Hepatocyte (in vitro differentiated cells): Measurements from ENCODE around the gene SPATS1. TPM values are rescaled to one million over a fixed set of nuclear protein-coding genes. Genes with fewer than 3 reads are reported as not detected.

Source experiments
- DNase-seq: peaks from one replicate; pipeline ENCODE4 v3.0.0-alpha.2; 2016; ENCODE audit warnings: low spot score
- H2AFZ ChIP-seq: fragments of 200-600 bp; sonication (generic); 2 replicates; pipeline ENCODE4 v1.6.0; 2016; ENCODE audit warnings: antibody characterized with exemption, mild to moderate bottlenecking
- H3K27ac ChIP-seq: fragments of 200-600 bp; sonication (generic); 2 replicates; pipeline ENCODE4 v1.5.1; 2016; ENCODE audit warnings: mild to moderate bottlenecking
- H3K27me3 ChIP-seq: fragments of 200-600 bp; sonication (generic); 2 replicates; pipeline ENCODE4 v1.6.1; 2016
- H3K36me3 ChIP-seq: fragments of 200-600 bp; sonication (generic); replicated peaks from 2 replicates; pipeline ENCODE4 v1.5.1; 2016; ENCODE audit warnings: low read depth; ENCODE audit not compliant: insufficient read depth
- H3K4me1 ChIP-seq: fragments of 200-600 bp; sonication (generic); 2 replicates; pipeline ENCODE4 v1.5.1; 2016; ENCODE audit warnings: mild to moderate bottlenecking, moderate library complexity; ENCODE audit not compliant: insufficient read depth
- H3K4me2 ChIP-seq: fragments of 200-600 bp; sonication (generic); 2 replicates; pipeline ENCODE4 v1.6.0; 2016
- H3K4me3 ChIP-seq: fragments of 200-600 bp; sonication (generic); 2 replicates; pipeline ENCODE4 v1.5.1; 2016; ENCODE audit warnings: mild to moderate bottlenecking
- H3K79me2 ChIP-seq: fragments of 200-600 bp; sonication (generic); 2 replicates; pipeline ENCODE4 v1.6.0; 2017; ENCODE audit warnings: mild to moderate bottlenecking
- H3K9me2 ChIP-seq: fragments of 200-600 bp; sonication (generic); replicated peaks from 2 replicates; pipeline ENCODE4 v1.6.0; 2017; ENCODE audit warnings: mild to moderate bottlenecking; ENCODE audit not compliant: insufficient read depth
- H3K9me3 ChIP-seq: fragments of 200-600 bp; sonication (generic); 2 replicates; pipeline ENCODE4 v1.5.1; 2016; ENCODE audit warnings: low read depth, mild to moderate bottlenecking
- H4K20me1 ChIP-seq: fragments of 200-600 bp; sonication (generic); 2 replicates; pipeline ENCODE4 v1.6.0; 2016; ENCODE audit warnings: mild to moderate bottlenecking; ENCODE audit not compliant: insufficient read depth, poor library complexity, severe bottlenecking
- EZH2 ChIP-seq: fragments of 200-600 bp; sonication (generic); IDR thresholded peaks from 2 replicates; pipeline ENCODE4 v1.6.1; 2016; ENCODE audit warnings: antibody characterized with exemption, mild to moderate bottlenecking, borderline replicate concordance
- EZH2phosphoT487 ChIP-seq: fragments of 200-600 bp; sonication (generic); IDR thresholded peaks from one replicate; pipeline ENCODE4 v1.6.1; 2018; ENCODE audit warnings: antibody characterized with exemption, mild to moderate bottlenecking, low read depth, moderate library complexity; ENCODE audit not compliant: unreplicated experiment, severe bottlenecking
- WGBS: methylation state at CpG from one replicate; pipeline ENCODE4 v1.1.6; 2016; ENCODE audit warnings: low lambda C conversion rate; ENCODE audit errors: missing lambda C conversion rate; 5-methylcytosine and 5-hydroxymethylcytosine counted together
- polyA plus RNA-seq: library from polyadenylated mRNA; unstranded; fragments of >200 nt; fragmentation: Nextera tagmentation; extraction: Ambion mirVana; gene quantifications from 2 replicates; pipeline ENCODE4 v1.2.1, GENCODE V29; 2016
- total RNA-seq: library from RNA; depleted of rRNA; stranded (reverse); fragments of >200 nt; gene quantifications from 2 replicates; pipeline ENCODE4 v1.2.3, GENCODE V29; 2014
- TF ChIP-seq, protein P1 (sequence below): fragments of 200-600 bp; sonication (generic); IDR thresholded peaks from 2 replicates; pipeline ENCODE4 v1.5.1; 2016; ENCODE audit warnings: antibody characterized with exemption, mild to moderate bottlenecking; ENCODE audit not compliant: poor library complexity

SPATS1 gene
- total and polyA plus RNA-seq, 2 experiments from 2014 or later: not detected

DNA sequence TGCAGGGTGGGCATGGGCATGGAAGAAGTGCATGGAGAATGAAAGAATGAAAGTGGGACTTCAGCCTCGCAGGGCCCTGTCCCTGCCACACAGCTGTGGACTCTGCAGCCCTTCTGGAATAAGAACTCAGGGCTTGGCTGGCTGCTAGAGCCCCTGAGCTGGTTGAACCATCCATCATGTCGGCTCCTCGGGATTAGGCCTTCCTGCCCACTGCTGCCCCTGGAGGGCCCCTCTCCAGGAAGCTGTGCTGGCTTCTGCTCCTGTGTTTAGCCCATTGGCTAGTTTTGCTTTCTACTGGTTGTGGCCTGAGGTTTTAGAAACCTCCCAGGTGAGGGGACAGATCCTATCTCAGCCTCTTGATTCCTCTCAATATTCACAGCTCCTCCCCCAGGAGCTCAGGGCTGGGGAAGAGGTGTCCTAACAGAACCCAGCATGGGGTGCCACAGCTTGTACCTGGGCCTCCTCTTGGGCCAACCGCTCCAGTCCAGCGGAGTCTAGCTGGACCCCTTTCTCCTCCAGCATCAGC, 37.2 kb upstream of the SPATS1 start:
- Histone ChIP-seq H3K79me2 (no peaks in the 10 kb centered on the region), H3K9me3 (no peaks in the 10 kb centered on the region), H4K20me1 (no peaks in the 10 kb centered on the region), H3K4me3 (no peak overlapping the region), H3K9me2 (no peaks in the 10 kb centered on the region), H2AFZ (no peak overlapping the region), H3K36me3 (no peaks in the 10 kb centered on the region), H3K27ac (no peak overlapping the region), H3K27me3 (no peaks in the 10 kb centered on the region), H3K4me1 (no peaks in the 10 kb centered on the region), H3K4me2 (no peak overlapping the region)
- 93% methylated on average over 5 of the region's 5 CpGs for WGBS
- TF ChIP-seq EZH2phosphoT487 (no peak), EZH2 (no peak)
- TF ChIP-seq, protein P1, sequence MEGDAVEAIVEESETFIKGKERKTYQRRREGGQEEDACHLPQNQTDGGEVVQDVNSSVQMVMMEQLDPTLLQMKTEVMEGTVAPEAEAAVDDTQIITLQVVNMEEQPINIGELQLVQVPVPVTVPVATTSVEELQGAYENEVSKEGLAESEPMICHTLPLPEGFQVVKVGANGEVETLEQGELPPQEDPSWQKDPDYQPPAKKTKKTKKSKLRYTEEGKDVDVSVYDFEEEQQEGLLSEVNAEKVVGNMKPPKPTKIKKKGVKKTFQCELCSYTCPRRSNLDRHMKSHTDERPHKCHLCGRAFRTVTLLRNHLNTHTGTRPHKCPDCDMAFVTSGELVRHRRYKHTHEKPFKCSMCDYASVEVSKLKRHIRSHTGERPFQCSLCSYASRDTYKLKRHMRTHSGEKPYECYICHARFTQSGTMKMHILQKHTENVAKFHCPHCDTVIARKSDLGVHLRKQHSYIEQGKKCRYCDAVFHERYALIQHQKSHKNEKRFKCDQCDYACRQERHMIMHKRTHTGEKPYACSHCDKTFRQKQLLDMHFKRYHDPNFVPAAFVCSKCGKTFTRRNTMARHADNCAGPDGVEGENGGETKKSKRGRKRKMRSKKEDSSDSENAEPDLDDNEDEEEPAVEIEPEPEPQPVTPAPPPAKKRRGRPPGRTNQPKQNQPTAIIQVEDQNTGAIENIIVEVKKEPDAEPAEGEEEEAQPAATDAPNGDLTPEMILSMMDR: no peak
- no peak for DNase-seq

GRCh38 chr6:44306710-44307109, 35.7 kb upstream of the SPATS1 start:
- Histone ChIP-seq H3K4me3 (no peak overlapping the region), H2AFZ (no peak overlapping the region), H3K36me3 (no peaks in the 10 kb centered on the region), H3K79me2 (no peaks in the 10 kb centered on the region), H3K27ac (no peak overlapping the region), H3K4me2 (no peak overlapping the region), H3K27me3 (no peaks in the 10 kb centered on the region), H3K9me2 (no peaks in the 10 kb centered on the region), H3K4me1 (no peaks in the 10 kb centered on the region), H3K9me3 (no peaks in the 10 kb centered on the region), H4K20me1 (no peaks in the 10 kb centered on the region)
- no peak for DNase-seq
- TF ChIP-seq, protein P1: no peak
- TF ChIP-seq EZH2: no peak
- TF ChIP-seq EZH2phosphoT487: no peak
- 92% methylated on average over 8 of the region's 8 CpGs for WGBS

- H3K27ac ChIP-seq: no peak overlapping the region
- no peaks in the 10 kb centered on the region for H4K20me1 ChIP-seq
- no peak for DNase-seq
- no peaks in the 10 kb centered on the region for H3K9me2 ChIP-seq
- no peaks in the 10 kb centered on the region for H3K9me3 ChIP-seq
- no peak overlapping the region for H2AFZ ChIP-seq
- TF ChIP-seq, protein P1: no peak
- TF ChIP-seq EZH2phosphoT487: no peak
- no peak for TF ChIP-seq EZH2
- no peak overlapping the region for H3K4me3 ChIP-seq
- H3K4me1 ChIP-seq: peaks cover 3% of the 10 kb centered on the region
- H3K79me2 ChIP-seq: peaks cover 5% of the 10 kb centered on the region
- 98% methylated on average over 10 of the region's 10 CpGs for WGBS
- no peaks in the 10 kb centered on the region for H3K36me3 ChIP-seq
- H3K4me2 ChIP-seq: no peak overlapping the region
- H3K27me3 ChIP-seq: no peaks in the 10 kb centered on the region
Observed at GRCh38 chr6:44307217-44307616, 35.2 kb upstream of the SPATS1 start.
